ENCODE data around the gene NOL9. TPM values are rescaled to one million over a fixed set of nuclear protein-coding genes. Genes with fewer than 3 reads are reported as not detected.

Gene NOL9
- total and polyA plus RNA-seq, 4 donors = 1.9 to 27.0 (median 16.2) TPM

GRCh38 chr1:6592865-6593593, 38.7 kb upstream of the NOL9 start:
- H3K27me3 ChIP-seq (ENCODE audit: control insufficient read depth in 1 of 2, insufficient read depth in 2 of 2, low read length in 1 of 2) = no peaks in the 10 kb centered on the region
- DNase-seq = no peak
- no peak for ATAC-seq (ENCODE audit: low FRiP score)
- WGBS, 2 donors = 91 to 92% methylated on average over 38 of the region's 38 CpGs
- H3K9me3 ChIP-seq (ENCODE audit: control insufficient read depth, low read length) = no peaks in the 10 kb centered on the region
- H3K4me3 ChIP-seq (ENCODE audit: low read length in 2 of 2) = no peak overlapping the region
- intact Hi-C loops (cut with DNase I) = loop anchor here in 1 of 2 donors (5.0 kb wide), 1 partner anchor 34 kb away; no protein-coding TSS in a partner anchor
- H3K36me3 ChIP-seq (ENCODE audit: control insufficient read depth in 1 of 2, insufficient read depth in 2 of 2, low read length in 1 of 2) = peaks cover 0 to 22% of the 10 kb centered on the region in 2 donors
- H3K4me1 ChIP-seq (ENCODE audit: control insufficient read depth in 1 of 2, insufficient read depth in 2 of 2, low read length in 2 of 2) = peaks cover 0 to 2% of the 10 kb centered on the region in 2 donors
- H3K27ac ChIP-seq (ENCODE audit: low read depth in 1 of 2, low read length in 2 of 2) = peak overlapping the region in 1 of 2 donors; percentile 70

- peaks cover 0 to 20% of the 10 kb centered on the region in 2 donors for H3K36me3 ChIP-seq (ENCODE audit: control insufficient read depth in 1 of 2, insufficient read depth in 2 of 2, low read length in 1 of 2)
- ATAC-seq (ENCODE audit: low FRiP score) = no peak
These were observed 38.1 kb upstream of the NOL9 start for GRCh38 chr1:6592441-6592840.

GRCh38 chr1:6591644-6592043, 37.3 kb upstream of the NOL9 start:
- WGBS, 2 donors = 52 to 53% methylated on average over 6 of the region's 6 CpGs
- Histone ChIP-seq H3K27ac (ENCODE audit: low read depth in 1 of 2, low read length in 2 of 2) (peak overlapping the region; percentile 39 to 70), H3K4me1 (ENCODE audit: control insufficient read depth in 1 of 2, insufficient read depth in 2 of 2, low read length in 2 of 2) (peaks cover 0 to 4% of the 10 kb centered on the region in 2 donors), H3K36me3 (ENCODE audit: control insufficient read depth in 1 of 2, insufficient read depth in 2 of 2, low read length in 1 of 2) (peaks cover 0 to 19% of the 10 kb centered on the region in 2 donors), H3K9me3 (ENCODE audit: control insufficient read depth, low read length) (no peaks in the 10 kb centered on the region), H3K4me3 (ENCODE audit: low read length in 2 of 2) (no peak overlapping the region), H3K27me3 (ENCODE audit: control insufficient read depth in 1 of 2, insufficient read depth in 2 of 2, low read length in 1 of 2) (no peaks in the 10 kb centered on the region)
- DNase-seq (no peak), ATAC-seq (ENCODE audit: low FRiP score) (peak; percentile 11)
- intact Hi-C loops (cut with DNase I) = loop anchor here in 1 of 2 donors (5.0 kb wide), 1 partner anchor 36 kb away; no protein-coding TSS in a partner anchor

More at GRCh38 chr1:6592441-6592840, 38.1 kb upstream of the NOL9 start:
- Histone ChIP-seq H3K27me3 (ENCODE audit: control insufficient read depth in 1 of 2, insufficient read depth in 2 of 2, low read length in 1 of 2) (no peaks in the 10 kb centered on the region), H3K4me3 (ENCODE audit: low read length in 2 of 2) (no peak overlapping the region), H3K9me3 (ENCODE audit: control insufficient read depth, low read length) (no peaks in the 10 kb centered on the region), H3K27ac (ENCODE audit: low read depth in 1 of 2, low read length in 2 of 2) (peak overlapping the region in 1 of 2 donors; percentile 70), H3K4me1 (ENCODE audit: control insufficient read depth in 1 of 2, insufficient read depth in 2 of 2, low read length in 2 of 2) (peaks cover 0 to 2% of the 10 kb centered on the region in 2 donors)
- no peak for DNase-seq
- 5 to 11% methylated on average over 5 of the region's 5 CpGs for WGBS, 2 donors
- intact Hi-C loops (cut with DNase I) = loop anchor here in 1 of 2 donors (5.0 kb wide), 1 partner anchor 35 kb away; no protein-coding TSS in a partner anchor

- Histone ChIP-seq H3K27ac (ENCODE audit: low read depth in 1 of 2, low read length in 2 of 2) (peak overlapping the region; percentile 39 to 70), H3K36me3 (ENCODE audit: control insufficient read depth in 1 of 2, insufficient read depth in 2 of 2, low read length in 1 of 2) (peaks cover 0 to 19% of the 10 kb centered on the region in 2 donors)
These were observed 36.9 kb upstream of the NOL9 start for GRCh38 chr1:6591222-6591621.

GRCh38 chr1:6590046-6590445, 35.7 kb upstream of the NOL9 start:
- H3K27me3 ChIP-seq (ENCODE audit: control insufficient read depth in 1 of 2, insufficient read depth in 2 of 2, low read length in 1 of 2) = no peaks in the 10 kb centered on the region
- ATAC-seq (ENCODE audit: low FRiP score) (no peak), DNase-seq (no peak)
- H3K27ac ChIP-seq (ENCODE audit: low read depth in 1 of 2, low read length in 2 of 2) = peak overlapping the region in 1 of 2 donors; percentile 18
- H3K4me1 ChIP-seq (ENCODE audit: control insufficient read depth in 1 of 2, insufficient read depth in 2 of 2, low read length in 2 of 2) = peaks cover 0 to 4% of the 10 kb centered on the region in 2 donors
- peaks cover 0 to 14% of the 10 kb centered on the region in 2 donors for H3K36me3 ChIP-seq (ENCODE audit: control insufficient read depth in 1 of 2, insufficient read depth in 2 of 2, low read length in 1 of 2)
- H3K9me3 ChIP-seq (ENCODE audit: control insufficient read depth, low read length) = no peaks in the 10 kb centered on the region
- H3K4me3 ChIP-seq (ENCODE audit: low read length in 2 of 2) = no peak overlapping the region
- WGBS, 2 donors = 91 to 93% methylated on average over 7 of the region's 7 CpGs
- intact Hi-C loops (cut with DNase I) = loop anchor here in 1 of 2 donors (5.0 kb wide), 1 partner anchor 37 kb away; no protein-coding TSS in a partner anchor

More at GRCh38 chr1:6591222-6591621, 36.9 kb upstream of the NOL9 start:
- ATAC-seq (ENCODE audit: low FRiP score) = peak; percentile 75
- Histone ChIP-seq H3K9me3 (ENCODE audit: control insufficient read depth, low read length) (no peaks in the 10 kb centered on the region), H3K4me3 (ENCODE audit: low read length in 2 of 2) (no peak overlapping the region), H3K4me1 (ENCODE audit: control insufficient read depth in 1 of 2, insufficient read depth in 2 of 2, low read length in 2 of 2) (peaks cover 0 to 4% of the 10 kb centered on the region in 2 donors), H3K27me3 (ENCODE audit: control insufficient read depth in 1 of 2, insufficient read depth in 2 of 2, low read length in 1 of 2) (no peaks in the 10 kb centered on the region)
- 5 to 13% methylated on average over 13 of the region's 13 CpGs for WGBS, 2 donors
- intact Hi-C loops (cut with DNase I) = loop anchor here in 1 of 2 donors (5.0 kb wide), 1 partner anchor 36 kb away; no protein-coding TSS in a partner anchor
- peak; percentile 83 to 86 for DNase-seq

GRCh38 chr1:6588893-6589520, 34.7 kb upstream of the NOL9 start:
- DNase-seq (no peak), ATAC-seq (ENCODE audit: low FRiP score) (no peak)
- Histone ChIP-seq H3K36me3 (ENCODE audit: control insufficient read depth in 1 of 2, insufficient read depth in 2 of 2, low read length in 1 of 2) (peaks cover 0 to 11% of the 10 kb centered on the region in 2 donors), H3K9me3 (ENCODE audit: control insufficient read depth, low read length) (no peaks in the 10 kb centered on the region), H3K27me3 (ENCODE audit: control insufficient read depth in 1 of 2, insufficient read depth in 2 of 2, low read length in 1 of 2) (no peaks in the 10 kb centered on the region), H3K27ac (ENCODE audit: low read depth in 1 of 2, low read length in 2 of 2) (no peak overlapping the region), H3K4me1 (ENCODE audit: control insufficient read depth in 1 of 2, insufficient read depth in 2 of 2, low read length in 2 of 2) (peaks cover 0 to 4% of the 10 kb centered on the region in 2 donors), H3K4me3 (ENCODE audit: low read length in 2 of 2) (no peak overlapping the region)
- 74 to 78% methylated on average over 24 of the region's 24 CpGs for WGBS, 2 donors
- intact Hi-C loops (cut with DNase I) = no loop called here

- ATAC-seq (ENCODE audit: low FRiP score) = no peak
- Histone ChIP-seq H3K27me3 (ENCODE audit: control insufficient read depth in 1 of 2, insufficient read depth in 2 of 2, low read length in 1 of 2) (no peaks in the 10 kb centered on the region), H3K36me3 (ENCODE audit: control insufficient read depth in 1 of 2, insufficient read depth in 2 of 2, low read length in 1 of 2) (peaks cover 0 to 9% of the 10 kb centered on the region in 2 donors), H3K27ac (ENCODE audit: low read depth in 1 of 2, low read length in 2 of 2) (no peak overlapping the region), H3K9me3 (ENCODE audit: control insufficient read depth, low read length) (no peaks in the 10 kb centered on the region), H3K4me1 (ENCODE audit: control insufficient read depth in 1 of 2, insufficient read depth in 2 of 2, low read length in 2 of 2) (peaks cover 0 to 4% of the 10 kb centered on the region in 2 donors), H3K4me3 (ENCODE audit: low read length in 2 of 2) (no peak overlapping the region)
- 86 to 87% methylated on average over 25 of the region's 25 CpGs for WGBS, 2 donors
- intact Hi-C loops (cut with DNase I) = no loop called here
- DNase-seq = no peak
These were observed 34.0 kb upstream of the NOL9 start for GRCh38 chr1:6588128-6588892.

Measured in aorta (tissue), 5 donors.